Neural cell (in vitro differentiated cells): ENCODE measurements around the gene RDX. TPM values are rescaled to one million over a fixed set of nuclear protein-coding genes. Genes with fewer than 3 reads are reported as not detected.

Source experiments
- H2AFZ ChIP-seq: fragments of 200-600, 300-800 bp; sonication (generic), shearing (Covaris generic); 2 replicates; pipeline ENCODE4 v1.6.0; 2014; ENCODE audit warnings: low read depth, mild to moderate bottlenecking, antibody characterized with exemption, low read length, moderate library complexity
- H3F3A ChIP-seq: fragments of 200-600 bp; shearing (Covaris generic); 2 replicates; pipeline ENCODE4 v1.6.1; 2016; ENCODE audit warnings: mild to moderate bottlenecking, moderate library complexity, mixed read lengths, antibody characterized with exemption, low read length; ENCODE audit not compliant: insufficient read depth, poor library complexity, severe bottlenecking
- H3K27ac ChIP-seq: fragments of 200-600, 300-800 bp; sonication (generic), shearing (Covaris generic); 2 replicates; pipeline ENCODE4 v1.5.1; 2014; ENCODE audit warnings: mild to moderate bottlenecking, low read length, moderate library complexity
- H3K27me3 ChIP-seq: fragments of 300-800, 200-600 bp; sonication (generic), shearing (Covaris generic); 2 replicates; pipeline ENCODE4 v1.6.0; 2014; ENCODE audit warnings: mild to moderate bottlenecking, low read depth, low read length, moderate library complexity; ENCODE audit not compliant: insufficient read depth
- H3K36me3 ChIP-seq: fragments of 300-800, 200-600 bp; sonication (generic), shearing (Covaris generic); 2 replicates; pipeline ENCODE4 v1.5.1; 2014; ENCODE audit warnings: mild to moderate bottlenecking, antibody characterized with exemption, low read length, moderate library complexity; ENCODE audit not compliant: insufficient read depth
- H3K4me2 ChIP-seq: fragments of 300-800, 200-600 bp; sonication (generic), shearing (Covaris generic); 2 replicates; pipeline ENCODE4 v1.6.0; 2014; ENCODE audit warnings: mild to moderate bottlenecking, low read length
- H3K4me3 ChIP-seq: fragments of 300-800, 200-600 bp; sonication (generic), shearing (Covaris generic); 2 replicates; pipeline ENCODE4 v1.5.1; 2014; ENCODE audit warnings: mild to moderate bottlenecking, low read length, moderate library complexity
- H3K79me2 ChIP-seq: fragments of 200-600 bp; shearing (Covaris generic); replicated peaks from 2 replicates; pipeline ENCODE4 v1.6.0; 2014; ENCODE audit warnings: mild to moderate bottlenecking, low read length, moderate library complexity; ENCODE audit not compliant: insufficient read depth
- H3K9ac ChIP-seq: fragments of 300-800, 200-600 bp; sonication (generic), shearing (Covaris generic); 2 replicates; pipeline ENCODE4 v1.6.1; 2016; ENCODE audit warnings: mild to moderate bottlenecking, low read length, mixed read lengths
- H3K9me2 ChIP-seq: fragments of 200-600 bp; shearing (Covaris generic); 2 replicates; pipeline ENCODE4 v1.6.1; 2016; ENCODE audit warnings: mild to moderate bottlenecking, low read length, mixed read lengths; ENCODE audit not compliant: insufficient read depth
- H3K9me3 ChIP-seq: fragments of 200-600, 300-800 bp; sonication (generic), shearing (Covaris generic); 2 replicates; pipeline ENCODE4 v1.6.1; 2016; ENCODE audit warnings: mild to moderate bottlenecking, mixed run types, low read length, moderate library complexity, mixed read lengths
- H4K20me1 ChIP-seq: fragments of 200-600 bp; shearing (Covaris generic); 2 replicates; pipeline ENCODE4 v1.6.1; 2016; ENCODE audit warnings: mild to moderate bottlenecking, mixed run types; ENCODE audit not compliant: insufficient read depth
- CTCF ChIP-seq: fragments of 450-650 bp; IDR thresholded peaks from 2 replicates; pipeline ENCODE4 v1.5.1; 2014; ENCODE audit warnings: antibody characterized with exemption, mild to moderate bottlenecking, moderate library complexity; ENCODE audit not compliant: poor library complexity, severe bottlenecking
- EP300 ChIP-seq: fragments of 450-650 bp; conservative IDR thresholded peaks from 2 replicates; pipeline ENCODE4 v1.6.1; 2014; ENCODE audit warnings: antibody characterized with exemption, mild to moderate bottlenecking, moderate library complexity; ENCODE audit not compliant: poor library complexity, severe bottlenecking
- EZH2 ChIP-seq: fragments of 200-600, 300-800 bp; shearing (Covaris generic), sonication (generic); IDR thresholded peaks from 2 replicates; pipeline ENCODE4 v1.6.1; 2014; ENCODE audit warnings: antibody characterized with exemption, low read length, borderline replicate concordance, mild to moderate bottlenecking; ENCODE audit not compliant: insufficient read depth, poor library complexity, severe bottlenecking
- MXI1 ChIP-seq: fragments of 450-650 bp; conservative IDR thresholded peaks from 2 replicates; pipeline ENCODE4 v1.6.1; 2014; ENCODE audit warnings: antibody characterized with exemption, mild to moderate bottlenecking; ENCODE audit not compliant: poor library complexity, severe bottlenecking
- POLR2AphosphoS5 ChIP-seq: IDR thresholded peaks from 2 replicates; pipeline ENCODE4 v1.6.1; 2012
- RAD21 ChIP-seq: fragments of 450-650 bp; conservative IDR thresholded peaks from 2 replicates; pipeline ENCODE4 v1.6.1; 2014; ENCODE audit warnings: antibody characterized with exemption, mild to moderate bottlenecking, moderate library complexity
- REST ChIP-seq: IDR thresholded peaks from 2 replicates; pipeline ENCODE4 v1.6.1; 2012; ENCODE audit warnings: borderline replicate concordance
- SMC3 ChIP-seq: fragments of 450-650 bp; conservative IDR thresholded peaks from 2 replicates; pipeline ENCODE4 v1.6.1; 2014; ENCODE audit warnings: antibody characterized with exemption, mild to moderate bottlenecking, moderate library complexity; ENCODE audit not compliant: poor library complexity
- TAF1 ChIP-seq: IDR thresholded peaks from 2 replicates; pipeline ENCODE4 v1.6.1; 2012; ENCODE audit warnings: low read depth
- polyA plus RNA-seq: library from polyadenylated mRNA; depleted of rRNA; stranded (reverse); fragments of >200 nt; gene quantifications from 2 replicates; pipeline ENCODE4 v1.2.3, GENCODE V29; 2014

Gene RDX
- polyA plus RNA-seq, 1 donor from 2014 or later, result 39.0 TPM

- no peaks in the 10 kb centered on the region for H4K20me1 ChIP-seq
- no peaks in the 10 kb centered on the region for H3K36me3 ChIP-seq
- no peak overlapping the region for H3K9ac ChIP-seq
- no peak overlapping the region for H3K4me2 ChIP-seq
- no peaks in the 10 kb centered on the region for H3K9me2 ChIP-seq
- no peaks in the 10 kb centered on the region for H3K79me2 ChIP-seq
- no peaks in the 10 kb centered on the region for H3K27me3 ChIP-seq
- no peak overlapping the region for H3K4me3 ChIP-seq
- no peaks in the 10 kb centered on the region for H3K9me3 ChIP-seq
- TF ChIP-seq SMC3 (no peak), MXI1 (no peak), POLR2AphosphoS5 (no peak), EP300 (no peak), REST (no peak), EZH2 (no peak), CTCF (no peak), RAD21 (no peak), TAF1 (no peak)
- H3K27ac ChIP-seq, result no peak overlapping the region
- H2AFZ ChIP-seq, result no peak overlapping the region
- H3F3A ChIP-seq, result no peaks in the 10 kb centered on the region
Observed at GRCh38 chr11:110182886-110183285, 113.5 kb downstream of the RDX start.

- no peak overlapping the region for H2AFZ ChIP-seq
- no peaks in the 10 kb centered on the region for H3F3A ChIP-seq
- H3K27ac ChIP-seq, result no peak overlapping the region
- TF ChIP-seq EP300 (no peak), SMC3 (no peak)
- no peaks in the 10 kb centered on the region for H3K27me3 ChIP-seq
- no peaks in the 10 kb centered on the region for H3K9me2 ChIP-seq
- H3K4me2 ChIP-seq, result no peak overlapping the region
- no peaks in the 10 kb centered on the region for H4K20me1 ChIP-seq
- no peaks in the 10 kb centered on the region for H3K79me2 ChIP-seq
- no peaks in the 10 kb centered on the region for H3K36me3 ChIP-seq
- no peak overlapping the region for H3K4me3 ChIP-seq
- H3K9ac ChIP-seq, result no peak overlapping the region
- no peaks in the 10 kb centered on the region for H3K9me3 ChIP-seq
Observed at GRCh38 chr11:110179064-110179463, 117.3 kb downstream of the RDX start.

GRCh38 chr11:110177086-110177456 is 119.3 kb downstream of the RDX start:
- H3K4me2 ChIP-seq, result no peak overlapping the region

More at GRCh38 chr11:110177086-110177456, 119.3 kb downstream of the RDX start:
- Histone ChIP-seq H3K9ac (no peak overlapping the region), H3K9me3 (no peaks in the 10 kb centered on the region), H3K36me3 (no peaks in the 10 kb centered on the region), H3K27ac (no peak overlapping the region), H4K20me1 (no peaks in the 10 kb centered on the region), H3K4me3 (no peak overlapping the region), H2AFZ (no peak overlapping the region), H3K9me2 (no peaks in the 10 kb centered on the region), H3F3A (no peaks in the 10 kb centered on the region), H3K27me3 (no peaks in the 10 kb centered on the region), H3K79me2 (no peaks in the 10 kb centered on the region)
- TF ChIP-seq SMC3, result no peak
- no peak for TF ChIP-seq RAD21
- TF ChIP-seq CTCF, result no peak
- TF ChIP-seq POLR2AphosphoS5, result no peak
- TF ChIP-seq EZH2, result no peak
- TF ChIP-seq EP300, result no peak
- no peak for TF ChIP-seq REST
- TF ChIP-seq TAF1, result no peak
- no peak for TF ChIP-seq MXI1
